ENCODE measurements around the gene TPD52L2. TPM values are rescaled to one million over a fixed set of nuclear protein-coding genes. Genes with fewer than 3 reads are reported as not detected.
A peak's percentile ranks its signal among the peaks of the same experiment; 100 is the strongest.
"Not testable (repeated sequence)": the region's sequence is repeated elsewhere in the genome, so short reads cannot be mapped to it uniquely, and the experiment has no call there.

The TPD52L2 gene
- total RNA-seq, 1 donor from 2014 or later: 73.8 TPM

DNA sequence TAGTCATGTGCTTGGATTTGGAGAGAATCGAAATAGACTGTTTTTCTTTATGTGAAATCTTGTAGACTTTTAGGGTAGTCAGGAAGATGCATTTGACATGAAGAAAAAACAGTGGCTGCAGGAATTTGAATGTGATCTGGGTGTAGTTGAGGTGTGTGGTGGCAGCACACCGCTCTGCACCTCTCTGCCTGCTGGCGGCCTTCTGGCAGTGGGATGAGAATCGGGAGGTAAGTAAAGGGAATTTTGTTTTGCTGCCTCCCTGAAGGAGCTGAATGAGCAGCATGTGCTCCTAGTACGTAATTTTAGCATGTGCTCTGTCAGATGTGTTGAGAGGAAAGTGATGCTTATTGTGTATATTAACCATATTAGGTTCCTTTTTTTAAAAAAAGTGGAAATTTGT is 3.2 kb downstream of the TPD52L2 start:
- H3K9me3 Mint-ChIP-seq: no peaks in the 10 kb centered on the region
- no peaks in the 10 kb centered on the region for H3K27me3 Mint-ChIP-seq (ENCODE audit: low read depth)
- no peak for DNase-seq (ENCODE audit: low spot score in 2 of 2, unreplicated experiment in 2 of 2)
- TF ChIP-seq, protein P1, sequence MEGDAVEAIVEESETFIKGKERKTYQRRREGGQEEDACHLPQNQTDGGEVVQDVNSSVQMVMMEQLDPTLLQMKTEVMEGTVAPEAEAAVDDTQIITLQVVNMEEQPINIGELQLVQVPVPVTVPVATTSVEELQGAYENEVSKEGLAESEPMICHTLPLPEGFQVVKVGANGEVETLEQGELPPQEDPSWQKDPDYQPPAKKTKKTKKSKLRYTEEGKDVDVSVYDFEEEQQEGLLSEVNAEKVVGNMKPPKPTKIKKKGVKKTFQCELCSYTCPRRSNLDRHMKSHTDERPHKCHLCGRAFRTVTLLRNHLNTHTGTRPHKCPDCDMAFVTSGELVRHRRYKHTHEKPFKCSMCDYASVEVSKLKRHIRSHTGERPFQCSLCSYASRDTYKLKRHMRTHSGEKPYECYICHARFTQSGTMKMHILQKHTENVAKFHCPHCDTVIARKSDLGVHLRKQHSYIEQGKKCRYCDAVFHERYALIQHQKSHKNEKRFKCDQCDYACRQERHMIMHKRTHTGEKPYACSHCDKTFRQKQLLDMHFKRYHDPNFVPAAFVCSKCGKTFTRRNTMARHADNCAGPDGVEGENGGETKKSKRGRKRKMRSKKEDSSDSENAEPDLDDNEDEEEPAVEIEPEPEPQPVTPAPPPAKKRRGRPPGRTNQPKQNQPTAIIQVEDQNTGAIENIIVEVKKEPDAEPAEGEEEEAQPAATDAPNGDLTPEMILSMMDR (IDR thresholded peaks at IDR 0.05; ENCODE audit: unreplicated experiment): no peak
- H3K4me3 Mint-ChIP-seq: peak overlapping the region; percentile 29
- peaks cover 10% of the 10 kb centered on the region for H3K36me3 Mint-ChIP-seq
- H3K27ac Mint-ChIP-seq: no peak overlapping the region
- H3K4me1 Mint-ChIP-seq: peaks cover 20% of the 10 kb centered on the region

DNA sequence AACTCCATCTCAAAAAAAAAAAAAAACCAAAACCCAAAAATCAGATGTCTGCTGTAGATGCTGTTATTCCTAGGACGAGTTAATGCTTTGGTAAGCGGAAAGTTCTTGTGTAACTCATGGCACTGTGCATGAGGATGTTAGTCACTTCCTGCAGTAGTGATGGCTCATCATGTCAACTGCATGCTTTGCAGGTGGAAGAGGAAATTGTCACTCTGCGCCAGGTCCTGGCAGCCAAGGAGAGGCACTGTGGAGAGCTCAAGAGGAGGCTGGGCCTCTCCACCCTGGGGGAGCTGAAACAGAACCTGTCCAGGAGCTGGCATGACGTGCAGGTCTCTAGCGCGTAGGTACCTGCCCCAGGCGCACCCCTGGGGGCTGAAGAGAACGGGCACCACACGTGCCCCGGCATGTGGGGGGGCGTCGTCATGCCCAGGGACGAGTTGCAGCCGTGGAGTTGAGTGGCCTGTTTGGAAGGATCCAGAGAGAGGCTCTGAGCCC is 8.5 kb downstream of the TPD52L2 start:
- Mint-ChIP-seq H3K9me3 (no peaks in the 10 kb centered on the region), H3K4me3 (no peak overlapping the region), H3K27me3 (ENCODE audit: low read depth) (no peaks in the 10 kb centered on the region), H3K36me3 (peaks cover 26% of the 10 kb centered on the region), H3K4me1 (no peaks in the 10 kb centered on the region), H3K27ac (no peak overlapping the region)
- no peak for DNase-seq (ENCODE audit: low spot score in 2 of 2, unreplicated experiment in 2 of 2)
- TF ChIP-seq, protein P1 (IDR thresholded peaks at IDR 0.05; ENCODE audit: unreplicated experiment): no peak

DNA sequence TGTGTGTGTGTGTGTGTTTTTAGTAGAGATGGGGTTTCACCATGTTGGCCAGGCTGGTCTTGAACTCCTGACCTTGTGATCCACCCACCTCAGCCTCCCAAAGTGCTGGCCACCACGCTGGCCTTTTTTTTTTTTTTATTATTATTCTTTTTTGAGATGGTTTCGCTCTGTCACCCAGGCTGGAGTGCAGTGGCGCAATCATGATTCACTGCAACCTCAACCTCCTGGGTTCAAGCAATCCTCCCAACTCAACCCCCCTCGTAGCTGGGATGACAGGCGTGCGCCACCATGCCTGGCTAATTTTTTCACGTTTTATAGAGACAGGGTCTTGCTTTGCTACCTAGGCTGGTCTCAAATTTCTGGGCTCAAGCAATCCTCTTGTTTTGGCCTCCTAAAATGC is 9.2 kb downstream of the TPD52L2 start:
- H3K36me3 Mint-ChIP-seq: peaks cover 26% of the 10 kb centered on the region
- not testable (repeated sequence) for DNase-seq (ENCODE audit: low spot score in 2 of 2, unreplicated experiment in 2 of 2); H3K9me3 Mint-ChIP-seq; H3K27me3 Mint-ChIP-seq (ENCODE audit: low read depth); H3K4me3 Mint-ChIP-seq; H3K27ac Mint-ChIP-seq; H3K4me1 Mint-ChIP-seq

DNA sequence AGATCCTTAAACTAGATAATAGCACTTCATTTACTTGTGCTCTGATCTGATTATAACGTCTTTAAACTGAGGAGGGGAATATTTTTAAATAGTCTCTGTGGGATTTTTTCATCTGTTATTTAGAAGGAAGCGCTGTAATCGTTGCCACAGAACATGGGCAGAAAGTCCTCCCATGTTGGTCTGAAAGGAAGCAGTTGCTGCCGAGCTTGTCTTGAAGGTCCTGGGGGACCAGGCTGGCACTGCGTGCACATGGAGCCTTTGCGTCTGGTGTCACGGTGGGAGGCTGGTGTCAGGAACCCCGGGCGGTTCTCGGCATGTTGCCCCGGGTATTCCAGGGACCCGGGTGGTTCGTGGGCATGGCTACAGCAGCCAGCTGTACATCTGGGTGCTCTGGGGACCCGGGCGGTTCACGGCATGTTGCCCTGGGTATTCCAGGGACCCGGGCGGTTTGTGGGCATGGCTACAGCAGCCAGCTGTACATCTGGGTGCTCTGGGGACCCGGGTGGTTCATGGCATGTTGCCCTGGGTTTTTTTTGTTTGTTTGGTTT is 11.5 kb downstream of the TPD52L2 start:
- no peaks in the 10 kb centered on the region for H3K27me3 Mint-ChIP-seq (ENCODE audit: low read depth)
- no peak for DNase-seq (ENCODE audit: low spot score in 2 of 2, unreplicated experiment in 2 of 2)
- no peak overlapping the region for H3K27ac Mint-ChIP-seq
- peaks cover 26% of the 10 kb centered on the region for H3K36me3 Mint-ChIP-seq
- H3K9me3 Mint-ChIP-seq: no peaks in the 10 kb centered on the region
- TF ChIP-seq, protein P1 (IDR thresholded peaks at IDR 0.05; ENCODE audit: unreplicated experiment): no peak
- H3K4me3 Mint-ChIP-seq: no peak overlapping the region
- no peaks in the 10 kb centered on the region for H3K4me1 Mint-ChIP-seq

DNA sequence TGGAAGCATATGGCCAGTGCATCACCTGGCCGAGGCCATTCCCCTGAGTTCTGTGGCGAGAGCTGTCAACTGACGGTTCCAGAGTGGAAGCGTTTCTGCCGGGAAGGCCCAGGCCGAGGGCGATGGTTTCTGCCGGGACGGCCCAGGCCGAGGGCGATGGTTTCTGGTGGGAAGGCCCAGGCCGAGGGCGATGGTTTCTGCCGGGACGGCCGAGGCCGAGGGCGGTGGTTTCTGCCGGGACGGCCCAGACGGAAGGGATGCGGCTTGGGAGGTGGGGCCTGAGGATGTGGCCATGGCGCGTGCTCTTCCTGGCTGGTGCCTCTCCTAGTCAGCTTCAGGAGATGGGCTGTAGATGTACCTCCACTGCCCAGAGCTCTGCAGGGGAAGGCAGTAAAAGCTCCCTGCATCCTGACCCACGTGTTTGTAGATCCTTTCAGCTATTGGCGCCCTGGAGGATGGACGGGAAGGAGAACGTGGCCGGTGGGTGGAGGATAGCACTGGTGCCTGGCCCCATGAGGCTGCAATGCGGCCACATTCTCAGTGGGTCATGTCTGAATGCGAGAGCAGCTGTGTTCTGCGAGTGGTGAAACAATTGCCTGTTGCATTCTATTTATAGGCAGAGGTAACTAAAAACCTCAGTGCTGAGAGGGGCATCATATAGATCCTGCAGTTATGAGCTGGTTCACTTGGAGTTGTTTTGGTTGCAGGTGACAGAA is 12.8 kb downstream of the TPD52L2 start:
- DNase-seq (ENCODE audit: low spot score in 2 of 2, unreplicated experiment in 2 of 2): no peak
- H3K27ac Mint-ChIP-seq: no peak overlapping the region
- H3K4me3 Mint-ChIP-seq: no peak overlapping the region
- H3K36me3 Mint-ChIP-seq: peaks cover 25% of the 10 kb centered on the region
- H3K27me3 Mint-ChIP-seq (ENCODE audit: low read depth): no peaks in the 10 kb centered on the region
- TF ChIP-seq, protein P1 (IDR thresholded peaks at IDR 0.05; ENCODE audit: unreplicated experiment): no peak
- H3K9me3 Mint-ChIP-seq: no peaks in the 10 kb centered on the region
- no peaks in the 10 kb centered on the region for H3K4me1 Mint-ChIP-seq

DNA sequence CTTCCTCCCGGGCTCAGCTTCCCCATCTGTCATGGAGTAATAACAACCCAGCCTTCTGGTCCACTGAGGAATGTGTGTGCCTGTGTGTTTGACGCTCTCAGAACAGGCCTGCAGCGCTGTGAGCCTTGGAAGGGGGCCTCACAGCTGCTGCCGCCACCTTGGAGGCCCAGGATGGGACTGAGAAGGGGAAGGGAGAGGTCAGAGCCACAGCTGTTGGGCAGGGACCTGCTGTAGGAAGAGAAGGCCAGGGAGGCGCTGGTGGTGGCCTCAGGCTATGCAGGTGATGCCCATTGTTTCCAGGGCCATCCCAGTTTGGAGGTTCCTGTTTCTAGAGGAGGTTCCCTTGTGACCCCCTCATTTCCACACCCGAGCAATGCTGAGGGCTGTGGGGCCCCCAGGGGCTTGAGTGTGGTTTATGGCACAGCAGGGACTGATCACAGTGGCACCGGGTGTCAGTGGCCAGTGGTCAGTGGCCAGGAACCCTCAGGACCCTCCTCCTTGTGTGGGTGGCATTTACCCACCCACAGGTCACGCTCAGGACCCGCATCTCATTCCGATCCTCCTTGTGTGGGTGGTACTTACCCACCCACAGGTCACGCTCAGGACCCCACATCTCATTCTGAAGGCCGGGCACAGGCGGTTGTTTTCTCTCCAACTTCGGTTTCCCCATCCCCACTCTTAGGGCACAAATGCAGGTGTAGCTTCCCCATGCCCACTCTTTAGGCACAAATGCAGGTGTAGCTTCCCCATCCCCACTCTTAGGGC is 14.0 kb downstream of the TPD52L2 start:
- Mint-ChIP-seq H3K9me3 (no peaks in the 10 kb centered on the region), H3K27ac (no peak overlapping the region), H3K27me3 (ENCODE audit: low read depth) (no peaks in the 10 kb centered on the region), H3K36me3 (peaks cover 21% of the 10 kb centered on the region), H3K4me3 (no peak overlapping the region), H3K4me1 (no peaks in the 10 kb centered on the region)
- DNase-seq (ENCODE audit: low spot score in 2 of 2, unreplicated experiment in 2 of 2): no peak
- TF ChIP-seq, protein P1 (IDR thresholded peaks at IDR 0.05; ENCODE audit: unreplicated experiment): no peak

DNA sequence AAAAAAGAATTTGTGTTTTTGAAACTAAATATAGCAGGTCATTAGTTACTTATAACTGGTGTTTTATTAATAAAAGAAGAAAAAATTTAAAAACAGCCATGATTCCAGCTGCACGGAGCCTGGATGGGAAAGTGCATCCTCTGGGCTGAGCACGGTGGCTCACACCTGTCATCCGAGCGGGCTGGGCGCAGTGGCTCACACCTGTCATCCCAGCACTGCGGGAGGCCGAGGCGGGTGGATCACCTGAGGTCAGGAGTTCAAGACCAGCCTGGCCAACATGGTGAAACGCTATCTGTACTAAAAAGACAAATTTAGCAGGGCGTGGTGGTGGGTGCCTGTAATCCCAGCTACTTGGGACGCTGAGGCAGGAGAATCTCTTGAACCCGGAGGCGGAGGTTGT is 15.8 kb downstream of the TPD52L2 start:
- H3K9me3 Mint-ChIP-seq; DNase-seq (ENCODE audit: low spot score in 2 of 2, unreplicated experiment in 2 of 2); H3K4me3 Mint-ChIP-seq; H3K27me3 Mint-ChIP-seq (ENCODE audit: low read depth); H3K4me1 Mint-ChIP-seq; H3K27ac Mint-ChIP-seq: not testable (repeated sequence)
- H3K36me3 Mint-ChIP-seq: peaks cover 14% of the 10 kb centered on the region
